Spleen (tissue), 11 donors: ENCODE data around the gene BABAM2. TPM values are rescaled to one million over a fixed set of nuclear protein-coding genes. Genes with fewer than 3 reads are reported as not detected.
"Not testable (repeated sequence)": the region's sequence is repeated elsewhere in the genome, so short reads cannot be mapped to it uniquely, and the experiment has no call there.

ENCODE experiments used
- DNase-seq: peaks from one replicate; pipeline ENCODE4 v3.0.0-alpha.2; 2020
- H3K27ac ChIP-seq, 8 donors: fragments of 200-600 bp; sonication (generic) in 7 of 8; 1 replicate in 4 of 8; 2 replicates in 4 of 8; pipeline versions ENCODE4 v1.5.0 to v1.8.0; 2016 to 2021; ENCODE audit warnings: inconsistent platforms in 4 of 8, mild to moderate bottlenecking in 4 of 8, moderate library complexity in 1 of 8
- H3K27me3 ChIP-seq, 7 donors: fragments of 200-600 bp; sonication (generic) in 6 of 7; replicated peaks in 1 of 7; 1 replicate in 4 of 7; 2 replicates in 3 of 7; pipeline versions ENCODE4 v1.5.0 to v1.8.0; 2016 to 2021; ENCODE audit warnings: inconsistent platforms in 3 of 7, mild to moderate bottlenecking in 1 of 7
- H3K36me3 ChIP-seq, 6 donors: fragments of 200-600 bp; sonication (generic) in 5 of 6; 1 replicate in 4 of 6; 2 replicates in 2 of 6; pipeline versions ENCODE4 v1.5.0 to v1.8.0; 2016 to 2021; ENCODE audit warnings: inconsistent platforms in 2 of 6
- H3K4me1 ChIP-seq, 6 donors: fragments of 200-600 bp; sonication (generic) in 5 of 6; 1 replicate in 3 of 6; 2 replicates in 3 of 6; pipeline versions ENCODE4 v1.5.0 to v1.8.0; 2016 to 2021; ENCODE audit warnings: inconsistent platforms in 3 of 6
- H3K4me3 ChIP-seq, 8 donors: fragments of 200-600 bp; sonication (generic) in 7 of 8; 1 replicate in 4 of 8; 2 replicates in 4 of 8; pipeline versions ENCODE4 v1.5.0 to v1.8.0; 2016 to 2021; ENCODE audit warnings: inconsistent platforms in 4 of 8, mild to moderate bottlenecking in 4 of 8, moderate library complexity in 2 of 8
- H3K9me3 ChIP-seq, 8 donors: fragments of 200-600 bp; sonication (generic) in 7 of 8; 1 replicate in 4 of 8; 2 replicates in 4 of 8; pipeline versions ENCODE4 v1.5.0 to v1.8.0; 2016 to 2021; ENCODE audit warnings: inconsistent platforms in 4 of 8
- CTCF ChIP-seq, 11 experiments: fragments of 200-600 bp in 7 of 11; fragments of 450-650 bp in 4 of 11; sonication (generic) in 4 of 11; IDR thresholded peaks in 8 of 11; conservative IDR thresholded peaks in 3 of 11; 1 replicate in 7 of 11; 2 replicates in 4 of 11; pipeline versions ENCODE4 v1.4.0 to v1.8.0; 2016 to 2021; ENCODE audit warnings: antibody characterized with exemption in 11 of 11, inconsistent platforms in 4 of 11, mild to moderate bottlenecking in 1 of 11
- POLR2A ChIP-seq, 3 donors: fragments of 450-650 bp; IDR thresholded peaks; one replicate each; pipeline ENCODE4 v1.5.1; 2017; ENCODE audit warnings: antibody characterized with exemption in 3 of 3, mild to moderate bottlenecking in 1 of 3
- POLR2AphosphoS5 ChIP-seq, 3 donors: sonication (generic); formaldehyde crosslinking; IDR thresholded peaks; one replicate each; pipeline ENCODE4 v1.5.1; 2017; ENCODE audit warnings: antibody characterized with exemption in 3 of 3
- WGBS, 5 donors: extraction: QIAGEN DNeasy Blood & Tissue Kit in 3 of 5; methylation state at CpG; one replicate each; pipeline versions ENCODE4 v1.1.5 to v1.1.7; 2013 to 2018; 5-methylcytosine and 5-hydroxymethylcytosine counted together
- intact Hi-C: fragments of 100-400 bp; cut with DNase I; formaldehyde crosslinking; loops from one replicate; pipeline ENCODE4 v1.15.0; 2023; ENCODE audit warnings: low total_unique reads
- polyA plus RNA-seq, 3 donors: library from polyadenylated mRNA; stranded (reverse); fragments of 200-250 nt; gene quantifications; one replicate each; pipeline ENCODE4 v1.2.1, GENCODE V29; 2013
- total RNA-seq, 7 donors: library from RNA; depleted of rRNA in 3 of 7; stranded (reverse); fragments of >200 nt in 3 of 7; fragmentation: NEBNext Ultra II Directional in 4 of 7; extraction: Animal tissue kit (Norgen Biotek cat#: 25700) in 4 of 7; gene quantifications; one replicate each; pipeline versions ENCODE4 v1.1.0 to v1.2.1, GENCODE V29; 2016 to 2021
- donor health status: healthy with polysubstance abuse.
- donor health status: DM: no; HTN: no; CAD: no; lungs with moderate emphysema.
- donor health status: DM: no; HTN: no; CAD: no.
- donor health status: Bipolar disorder and iron deficiency.
- donor health status: healthy.
- donor health status: DM: no; HTN: no; CAD: no.
- donor health status: DM: yes; HTN: yes; CAD: no.

The BABAM2 gene
- total and polyA plus RNA-seq, 10 donors, result 16.1 to 70.1 (median 55.0) TPM

DNA sequence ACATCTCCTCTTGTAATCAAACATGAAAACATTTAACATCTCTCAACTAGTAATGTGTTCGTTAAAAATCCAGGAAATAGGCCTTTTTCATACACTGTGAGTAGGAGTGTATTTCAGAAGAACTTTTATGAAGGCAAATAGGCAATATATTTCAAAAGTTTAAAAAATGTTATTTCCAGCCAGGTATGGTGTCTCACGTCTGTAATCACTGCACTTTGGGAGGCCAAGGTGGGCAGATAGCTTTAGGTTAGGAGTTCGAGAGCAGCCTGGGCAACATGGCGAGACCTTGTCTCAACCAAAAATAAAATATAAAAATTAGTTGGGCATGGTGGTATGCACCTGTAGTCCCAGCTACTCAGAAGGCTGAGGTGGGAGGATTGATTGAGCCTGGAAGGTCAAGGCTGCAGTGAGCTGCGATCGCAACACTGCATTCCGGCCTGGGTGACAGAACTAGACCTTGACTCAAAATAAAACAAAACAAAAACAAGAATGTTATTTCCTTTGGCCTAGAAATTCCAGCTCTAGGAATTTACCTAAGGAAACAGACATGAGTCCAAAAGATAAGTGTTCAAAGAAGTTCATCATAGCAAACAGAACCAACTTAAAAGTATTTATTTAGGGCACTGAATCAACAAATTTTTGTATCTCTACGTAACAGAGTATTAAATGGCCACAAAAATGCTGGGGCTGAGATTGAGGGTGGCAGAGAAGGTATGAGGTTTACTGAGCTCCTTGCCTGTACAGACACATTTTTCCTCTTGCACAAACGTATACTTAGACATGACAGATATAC, 15.2 kb upstream of the BABAM2 start:
- Histone ChIP-seq H3K36me3 (no peaks in the 10 kb centered on the region), H3K4me3 (no peak overlapping the region), H3K27me3 (no peaks in the 10 kb centered on the region), H3K27ac (peak overlapping the region in 7 of 8 donors; percentile 44 to 71 (median 54)), H3K4me1 (no peaks in the 10 kb centered on the region), H3K9me3 (peaks cover 0 to 15% (median 9%) of the 10 kb centered on the region in 8 donors)
- TF ChIP-seq CTCF (IDR thresholded peaks at IDR 0.05 in 8 of 11, conservative IDR thresholded peaks at IDR 0.05 in 3 of 11) (no peak), POLR2AphosphoS5 (IDR thresholded peaks at IDR 0.05) (peak in 1 of 3 donors; percentile 16)
- intact Hi-C loops, result no loop called here
- WGBS, 5 donors, result 61 to 75% (median 71%) methylated on average over 9 of the region's 9 CpGs
- no peak for DNase-seq

- 62 to 71% (median 65%) methylated on average over 2 of the region's 2 CpGs for WGBS, 5 donors
- peaks cover 0 to 25% (median 12%) of the 10 kb centered on the region in 8 donors for H3K9me3 ChIP-seq
- TF ChIP-seq POLR2A (IDR thresholded peaks at IDR 0.05) (no peak), POLR2AphosphoS5 (IDR thresholded peaks at IDR 0.05) (no peak), CTCF (IDR thresholded peaks at IDR 0.05 in 8 of 11, conservative IDR thresholded peaks at IDR 0.05 in 3 of 11) (no peak)
- no peak overlapping the region for H3K4me3 ChIP-seq
- no peaks in the 10 kb centered on the region for H3K36me3 ChIP-seq
- no peaks in the 10 kb centered on the region for H3K4me1 ChIP-seq
- DNase-seq, result no peak
- no peaks in the 10 kb centered on the region for H3K27me3 ChIP-seq
- intact Hi-C loops, result no loop called here
- H3K27ac ChIP-seq, result no peak overlapping the region
Measured at GRCh38 chr2:27878825-27879224, 11.7 kb upstream of the BABAM2 start.

DNA sequence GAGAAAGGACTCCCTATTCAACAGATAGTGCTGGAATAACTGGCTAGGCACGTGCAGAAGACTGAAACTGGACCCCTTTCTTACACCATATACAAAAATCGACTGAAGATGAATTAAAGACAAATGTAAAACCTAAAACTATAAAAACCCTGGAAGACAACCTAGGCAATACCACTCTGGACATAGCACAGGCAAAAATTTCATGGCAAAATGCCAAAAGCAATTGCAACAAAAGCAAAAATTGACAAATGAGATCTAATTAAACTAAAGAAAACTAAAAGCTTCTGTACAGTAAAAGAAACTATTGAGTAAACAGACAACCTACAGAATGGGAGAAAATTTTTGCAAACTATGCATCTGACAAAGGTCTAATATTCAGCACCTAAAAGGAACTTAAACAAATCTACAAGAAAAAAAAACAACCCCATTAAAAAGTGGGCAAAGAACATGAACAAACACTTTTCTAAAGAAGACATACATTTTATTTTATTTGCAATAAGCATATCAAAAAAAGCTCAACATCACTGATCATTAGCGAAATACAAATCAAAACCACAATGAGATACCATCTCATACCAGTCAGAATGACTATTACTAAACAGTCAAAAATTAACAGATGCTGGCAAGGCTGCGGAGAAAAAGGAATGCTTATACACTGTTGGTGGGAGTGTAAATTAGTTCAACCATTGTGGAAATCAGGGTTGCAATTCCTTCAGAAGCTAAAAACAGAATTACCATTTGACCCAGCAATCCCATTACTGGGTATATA, 8.5 kb upstream of the BABAM2 start:
- intact Hi-C loops, H3K27ac ChIP-seq, DNase-seq, H3K27me3 ChIP-seq, H3K4me3 ChIP-seq, H3K36me3 ChIP-seq, H3K4me1 ChIP-seq: not testable (repeated sequence)
- 85 to 91% (median 90%) methylated on average over 4 of the region's 4 CpGs for WGBS, 5 donors
- H3K9me3 ChIP-seq, result peaks cover 0 to 12% (median 2%) of the 10 kb centered on the region in 8 donors

- DNase-seq, H3K27me3 ChIP-seq, H3K4me1 ChIP-seq, intact Hi-C loops, H3K36me3 ChIP-seq, H3K27ac ChIP-seq, H3K4me3 ChIP-seq: not testable (repeated sequence)
- 90 to 93% (median 90%) methylated on average over 1 of the region's 1 CpG for WGBS, 5 donors
- peaks cover 0 to 12% (median 2%) of the 10 kb centered on the region in 8 donors for H3K9me3 ChIP-seq
Measured at GRCh38 chr2:27882584-27882922, 8.0 kb upstream of the BABAM2 start.

GRCh38 chr2:27884601-27885000, 5.9 kb upstream of the BABAM2 start:
- peak overlapping the region in 1 of 8 donors; percentile 9 for H3K27ac ChIP-seq
- WGBS, 5 donors, result 15 to 31% (median 21%) methylated on average over 2 of the region's 2 CpGs
- H3K36me3 ChIP-seq, result no peaks in the 10 kb centered on the region
- H3K4me1 ChIP-seq, result peaks cover 0 to 21% (median 15%) of the 10 kb centered on the region in 6 donors
- H3K9me3 ChIP-seq, result peaks cover 0 to 12% (median 2%) of the 10 kb centered on the region in 8 donors
- TF ChIP-seq POLR2AphosphoS5 (IDR thresholded peaks at IDR 0.05) (no peak), CTCF (IDR thresholded peaks at IDR 0.05 in 8 of 11, conservative IDR thresholded peaks at IDR 0.05 in 3 of 11) (no peak), POLR2A (IDR thresholded peaks at IDR 0.05) (no peak)
- DNase-seq, result no peak
- intact Hi-C loops, result no loop called here
- no peaks in the 10 kb centered on the region for H3K27me3 ChIP-seq
- no peak overlapping the region for H3K4me3 ChIP-seq
